GM06990 (cell line): Measurements from ENCODE around the gene SAE1.

Experiments used
- DNase-seq: peaks from one replicate; pipeline ENCODE4 v3.0.0-alpha.2; 2011; ENCODE audit not compliant: insufficient read length; ENCODE audit errors: extremely low read depth
- H3K27me3 ChIP-seq: replicated peaks from 2 replicates; pipeline ENCODE4 v1.6.0; 2011; ENCODE audit warnings: low read length; ENCODE audit not compliant: control insufficient read depth, insufficient read depth
- H3K36me3 ChIP-seq: 2 replicates; pipeline ENCODE4 v1.5.1; 2011; ENCODE audit warnings: low read length; ENCODE audit not compliant: control insufficient read depth, insufficient read depth
- H3K4me3 ChIP-seq: replicated peaks from 2 replicates; pipeline ENCODE4 v1.5.1; 2011; ENCODE audit warnings: low read depth, mild to moderate bottlenecking, control low read depth, low read length
- CTCF ChIP-seq: IDR thresholded peaks from 2 replicates; pipeline ENCODE4 v1.5.1; 2011; ENCODE audit warnings: low read length, control low read depth, mild to moderate bottlenecking, inconsistent platforms; ENCODE audit not compliant: insufficient read depth, poor library complexity, severe bottlenecking

SAE1 gene

GRCh38 chr19:47203254-47203653, 72.6 kb downstream of the SAE1 start:
- peaks cover 25% of the 10 kb centered on the region for H3K36me3 ChIP-seq
- H3K27me3 ChIP-seq: no peaks in the 10 kb centered on the region
- TF ChIP-seq CTCF: no peak
- no peak for DNase-seq
- no peak overlapping the region for H3K4me3 ChIP-seq

GRCh38 chr19:47209319-47210179, 78.9 kb downstream of the SAE1 start:
- H3K36me3 ChIP-seq: peaks cover 22% of the 10 kb centered on the region
- H3K4me3 ChIP-seq: no peak overlapping the region
- DNase-seq: no peak
- H3K27me3 ChIP-seq: no peaks in the 10 kb centered on the region
- TF ChIP-seq CTCF: no peak

- Histone ChIP-seq H3K36me3 (peaks cover 16% of the 10 kb centered on the region), H3K4me3 (no peak overlapping the region), H3K27me3 (no peaks in the 10 kb centered on the region)
- no peak for DNase-seq
- TF ChIP-seq CTCF: no peak
These were observed 79.5 kb downstream of the SAE1 start for GRCh38 chr19:47210180-47210490.

GRCh38 chr19:47210689-47211316, 80.2 kb downstream of the SAE1 start:
- Histone ChIP-seq H3K36me3 (peaks cover 15% of the 10 kb centered on the region), H3K4me3 (no peak overlapping the region), H3K27me3 (no peaks in the 10 kb centered on the region)
- TF ChIP-seq CTCF: peak; percentile 72
- DNase-seq: peak; percentile 38

- no peak overlapping the region for H3K4me3 ChIP-seq
- H3K36me3 ChIP-seq: peaks cover 3% of the 10 kb centered on the region
- DNase-seq: no peak
- H3K27me3 ChIP-seq: no peaks in the 10 kb centered on the region
- TF ChIP-seq CTCF: no peak
These were observed 84.9 kb downstream of the SAE1 start for GRCh38 chr19:47215581-47215980.
